ENCODE measurements around the gene GFOD2.

The GFOD2 gene

GRCh38 chr16:67667817-67668494, 51.2 kb downstream of the GFOD2 start:
- peak; percentile 90 for ATAC-seq
- no peak for TF ChIP-seq GLIS3 (CRISPR knock-in tag; IDR thresholded peaks at IDR 0.05)
- no peak for TF ChIP-seq OSR1 (CRISPR knock-in tag; IDR thresholded peaks at IDR 0.05)
- TF ChIP-seq, protein P1, sequence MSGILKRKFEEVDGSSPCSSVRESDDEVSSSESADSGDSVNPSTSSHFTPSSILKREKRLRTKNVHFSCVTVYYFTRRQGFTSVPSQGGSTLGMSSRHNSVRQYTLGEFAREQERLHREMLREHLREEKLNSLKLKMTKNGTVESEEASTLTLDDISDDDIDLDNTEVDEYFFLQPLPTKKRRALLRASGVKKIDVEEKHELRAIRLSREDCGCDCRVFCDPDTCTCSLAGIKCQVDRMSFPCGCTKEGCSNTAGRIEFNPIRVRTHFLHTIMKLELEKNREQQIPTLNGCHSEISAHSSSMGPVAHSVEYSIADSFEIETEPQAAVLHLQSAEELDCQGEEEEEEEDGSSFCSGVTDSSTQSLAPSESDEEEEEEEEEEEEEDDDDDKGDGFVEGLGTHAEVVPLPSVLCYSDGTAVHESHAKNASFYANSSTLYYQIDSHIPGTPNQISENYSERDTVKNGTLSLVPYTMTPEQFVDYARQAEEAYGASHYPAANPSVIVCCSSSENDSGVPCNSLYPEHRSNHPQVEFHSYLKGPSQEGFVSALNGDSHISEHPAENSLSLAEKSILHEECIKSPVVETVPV (CRISPR knock-in tag; IDR thresholded peaks at IDR 0.05): no peak
- no peak for TF ChIP-seq ZFP3 (CRISPR knock-in tag; IDR thresholded peaks at IDR 0.05)
- no peak for TF ChIP-seq TOX (CRISPR knock-in tag; IDR thresholded peaks at IDR 0.05; ENCODE audit: borderline replicate concordance)
- TF ChIP-seq TCF4 (CRISPR knock-in tag; IDR thresholded peaks at IDR 0.05; ENCODE audit: borderline replicate concordance): no peak
- TF ChIP-seq ESRRG (CRISPR knock-in tag; IDR thresholded peaks at IDR 0.05): no peak
- TF ChIP-seq ARNTL (CRISPR knock-in tag; IDR thresholded peaks at IDR 0.05; ENCODE audit: borderline replicate concordance, low read depth): no peak
- TF ChIP-seq ZNF70 (CRISPR knock-in tag; IDR thresholded peaks at IDR 0.05): no peak

DNA sequence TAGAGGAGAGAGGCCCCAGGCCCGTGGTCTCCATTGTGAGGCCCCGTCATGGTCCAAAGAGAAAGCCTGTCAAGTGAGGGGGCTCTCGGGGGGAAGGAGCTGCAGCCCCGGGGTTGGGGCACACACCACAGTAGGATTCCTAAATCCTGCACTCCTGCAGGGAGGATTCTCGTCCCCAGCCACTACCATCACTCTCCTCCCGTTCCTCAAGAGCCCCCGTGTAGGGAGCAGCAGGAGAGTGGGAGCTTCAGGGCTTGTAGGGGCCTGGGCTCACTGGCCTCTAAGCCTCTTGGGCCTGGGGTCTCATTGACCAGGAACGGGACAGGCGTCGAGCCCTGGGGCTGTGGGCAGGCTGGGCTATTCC, 51.7 kb downstream of the GFOD2 start:
- ATAC-seq: no peak

More for the DNA sequence above, 51.7 kb downstream of the GFOD2 start:
- TF ChIP-seq ARNTL (CRISPR knock-in tag; IDR thresholded peaks at IDR 0.05; ENCODE audit: borderline replicate concordance, low read depth) (no peak), ZNF565 (CRISPR knock-in tag; conservative IDR thresholded peaks at IDR 0.05; ENCODE audit: low read depth) (no peak), TOX (CRISPR knock-in tag; IDR thresholded peaks at IDR 0.05; ENCODE audit: borderline replicate concordance) (no peak), GLIS3 (CRISPR knock-in tag; IDR thresholded peaks at IDR 0.05) (no peak), SNAI2 (CRISPR knock-in tag; IDR thresholded peaks at IDR 0.05) (no peak), ESRRG (CRISPR knock-in tag; IDR thresholded peaks at IDR 0.05) (no peak), RARB (CRISPR knock-in tag; IDR thresholded peaks at IDR 0.05) (no peak), ZC3H10 (CRISPR knock-in tag; IDR thresholded peaks at IDR 0.05) (no peak), BACH2 (CRISPR knock-in tag; IDR thresholded peaks at IDR 0.05; ENCODE audit: borderline replicate concordance) (no peak), ZFP30 (CRISPR knock-in tag; IDR thresholded peaks at IDR 0.05) (no peak), ZFP3 (CRISPR knock-in tag; IDR thresholded peaks at IDR 0.05) (no peak), ISL1 (CRISPR knock-in tag; IDR thresholded peaks at IDR 0.05) (no peak), ZNF8 (CRISPR knock-in tag; IDR thresholded peaks at IDR 0.05) (no peak), CSDC2 (CRISPR knock-in tag; IDR thresholded peaks at IDR 0.05) (no peak), ZNF70 (CRISPR knock-in tag; IDR thresholded peaks at IDR 0.05) (no peak)
- TF ChIP-seq, protein P2, sequence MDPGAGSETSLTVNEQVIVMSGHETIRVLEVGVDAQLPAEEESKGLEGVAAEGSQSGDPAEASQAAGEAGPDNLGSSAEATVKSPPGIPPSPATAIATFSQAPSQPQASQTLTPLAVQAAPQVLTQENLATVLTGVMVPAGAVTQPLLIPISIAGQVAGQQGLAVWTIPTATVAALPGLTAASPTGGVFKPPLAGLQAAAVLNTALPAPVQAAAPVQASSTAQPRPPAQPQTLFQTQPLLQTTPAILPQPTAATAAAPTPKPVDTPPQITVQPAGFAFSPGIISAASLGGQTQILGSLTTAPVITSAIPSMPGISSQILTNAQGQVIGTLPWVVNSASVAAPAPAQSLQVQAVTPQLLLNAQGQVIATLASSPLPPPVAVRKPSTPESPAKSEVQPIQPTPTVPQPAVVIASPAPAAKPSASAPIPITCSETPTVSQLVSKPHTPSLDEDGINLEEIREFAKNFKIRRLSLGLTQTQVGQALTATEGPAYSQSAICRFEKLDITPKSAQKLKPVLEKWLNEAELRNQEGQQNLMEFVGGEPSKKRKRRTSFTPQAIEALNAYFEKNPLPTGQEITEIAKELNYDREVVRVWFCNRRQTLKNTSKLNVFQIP (CRISPR knock-in tag; IDR thresholded peaks at IDR 0.05; ENCODE audit: borderline replicate concordance, low read depth): no peak
- TF ChIP-seq, protein P3, sequence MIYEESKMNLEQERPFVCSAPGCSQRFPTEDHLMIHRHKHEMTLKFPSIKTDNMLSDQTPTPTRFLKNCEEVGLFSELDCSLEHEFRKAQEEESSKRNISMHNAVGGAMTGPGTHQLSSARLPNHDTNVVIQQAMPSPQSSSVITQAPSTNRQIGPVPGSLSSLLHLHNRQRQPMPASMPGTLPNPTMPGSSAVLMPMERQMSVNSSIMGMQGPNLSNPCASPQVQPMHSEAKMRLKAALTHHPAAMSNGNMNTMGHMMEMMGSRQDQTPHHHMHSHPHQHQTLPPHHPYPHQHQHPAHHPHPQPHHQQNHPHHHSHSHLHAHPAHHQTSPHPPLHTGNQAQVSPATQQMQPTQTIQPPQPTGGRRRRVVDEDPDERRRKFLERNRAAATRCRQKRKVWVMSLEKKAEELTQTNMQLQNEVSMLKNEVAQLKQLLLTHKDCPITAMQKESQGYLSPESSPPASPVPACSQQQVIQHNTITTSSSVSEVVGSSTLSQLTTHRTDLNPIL (CRISPR knock-in tag; IDR thresholded peaks at IDR 0.05; ENCODE audit: low read depth): no peak
- TF ChIP-seq, protein P1 (CRISPR knock-in tag; IDR thresholded peaks at IDR 0.05): no peak
- TF ChIP-seq, protein P4, sequence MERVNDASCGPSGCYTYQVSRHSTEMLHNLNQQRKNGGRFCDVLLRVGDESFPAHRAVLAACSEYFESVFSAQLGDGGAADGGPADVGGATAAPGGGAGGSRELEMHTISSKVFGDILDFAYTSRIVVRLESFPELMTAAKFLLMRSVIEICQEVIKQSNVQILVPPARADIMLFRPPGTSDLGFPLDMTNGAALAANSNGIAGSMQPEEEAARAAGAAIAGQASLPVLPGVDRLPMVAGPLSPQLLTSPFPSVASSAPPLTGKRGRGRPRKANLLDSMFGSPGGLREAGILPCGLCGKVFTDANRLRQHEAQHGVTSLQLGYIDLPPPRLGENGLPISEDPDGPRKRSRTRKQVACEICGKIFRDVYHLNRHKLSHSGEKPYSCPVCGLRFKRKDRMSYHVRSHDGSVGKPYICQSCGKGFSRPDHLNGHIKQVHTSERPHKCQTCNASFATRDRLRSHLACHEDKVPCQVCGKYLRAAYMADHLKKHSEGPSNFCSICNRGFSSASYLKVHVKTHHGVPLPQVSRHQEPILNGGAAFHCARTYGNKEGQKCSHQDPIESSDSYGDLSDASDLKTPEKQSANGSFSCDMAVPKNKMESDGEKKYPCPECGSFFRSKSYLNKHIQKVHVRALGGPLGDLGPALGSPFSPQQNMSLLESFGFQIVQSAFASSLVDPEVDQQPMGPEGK (CRISPR knock-in tag; IDR thresholded peaks at IDR 0.05; ENCODE audit: borderline replicate concordance): no peak
- TF ChIP-seq, protein P5, sequence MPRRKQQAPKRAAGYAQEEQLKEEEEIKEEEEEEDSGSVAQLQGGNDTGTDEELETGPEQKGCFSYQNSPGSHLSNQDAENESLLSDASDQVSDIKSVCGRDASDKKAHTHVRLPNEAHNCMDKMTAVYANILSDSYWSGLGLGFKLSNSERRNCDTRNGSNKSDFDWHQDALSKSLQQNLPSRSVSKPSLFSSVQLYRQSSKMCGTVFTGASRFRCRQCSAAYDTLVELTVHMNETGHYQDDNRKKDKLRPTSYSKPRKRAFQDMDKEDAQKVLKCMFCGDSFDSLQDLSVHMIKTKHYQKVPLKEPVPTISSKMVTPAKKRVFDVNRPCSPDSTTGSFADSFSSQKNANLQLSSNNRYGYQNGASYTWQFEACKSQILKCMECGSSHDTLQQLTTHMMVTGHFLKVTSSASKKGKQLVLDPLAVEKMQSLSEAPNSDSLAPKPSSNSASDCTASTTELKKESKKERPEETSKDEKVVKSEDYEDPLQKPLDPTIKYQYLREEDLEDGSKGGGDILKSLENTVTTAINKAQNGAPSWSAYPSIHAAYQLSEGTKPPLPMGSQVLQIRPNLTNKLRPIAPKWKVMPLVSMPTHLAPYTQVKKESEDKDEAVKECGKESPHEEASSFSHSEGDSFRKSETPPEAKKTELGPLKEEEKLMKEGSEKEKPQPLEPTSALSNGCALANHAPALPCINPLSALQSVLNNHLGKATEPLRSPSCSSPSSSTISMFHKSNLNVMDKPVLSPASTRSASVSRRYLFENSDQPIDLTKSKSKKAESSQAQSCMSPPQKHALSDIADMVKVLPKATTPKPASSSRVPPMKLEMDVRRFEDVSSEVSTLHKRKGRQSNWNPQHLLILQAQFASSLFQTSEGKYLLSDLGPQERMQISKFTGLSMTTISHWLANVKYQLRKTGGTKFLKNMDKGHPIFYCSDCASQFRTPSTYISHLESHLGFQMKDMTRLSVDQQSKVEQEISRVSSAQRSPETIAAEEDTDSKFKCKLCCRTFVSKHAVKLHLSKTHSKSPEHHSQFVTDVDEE (CRISPR knock-in tag; IDR thresholded peaks at IDR 0.05): no peak

Data from SK-N-SH treated with all-trans-retinoic acid at 6 μM for 48 hours (cell line).